AG04450 (cell line): ENCODE measurements around the gene ITCH. TPM values are rescaled to one million over a fixed set of nuclear protein-coding genes. Genes with fewer than 3 reads are reported as not detected.
"Not testable (repeated sequence)": the region's sequence is repeated elsewhere in the genome, so short reads cannot be mapped to it uniquely, and the experiment has no call there.

Experiments
- CTCF ChIA-PET: fragments of 300-600, 350-600 bp; formaldehyde crosslinking; extraction: SDS; loops from one replicate; lab custom pipeline; 2022; ENCODE audit warnings: antibody characterized with exemption, inconsistent platforms; lab: Charles Lee
- POLR2A ChIA-PET: fragments of 350-600 bp; formaldehyde crosslinking; extraction: SDS; loops from one replicate; lab custom pipeline; 2021; ENCODE audit warnings: antibody characterized with exemption, inconsistent platforms; lab: Yijun Ruan, JAX
- DNase-seq: peaks from one replicate; pipeline ENCODE4 v3.0.0-alpha.2; 2011; ENCODE audit warnings: low read depth, low spot score
- H3K27ac ChIP-seq: one replicate; pipeline ENCODE4 v1.5.1; 2012; ENCODE audit warnings: low read depth, low read length, control low read depth
- H3K27me3 ChIP-seq: one replicate; pipeline ENCODE4 v1.6.0; 2012; ENCODE audit warnings: low read length; ENCODE audit not compliant: control insufficient read depth, insufficient read depth
- H3K4me3 ChIP-seq: 2 replicates; pipeline ENCODE4 v1.5.1; 2011; ENCODE audit warnings: mild to moderate bottlenecking, low read depth, low read length, control low read depth
- H3K9me3 ChIP-seq: 2 replicates; pipeline ENCODE4 v1.5.1; 2012; ENCODE audit warnings: low read length; ENCODE audit not compliant: control insufficient read depth, insufficient read depth
- polyA plus RNA-seq: library from polyadenylated mRNA; depleted of rRNA; stranded (reverse); fragments of >200 nt; gene quantifications from 2 replicates; pipeline ENCODE4 v1.2.3, GENCODE V29; 2011
- TF ChIP-seq, protein P1 (sequence below): IDR thresholded peaks from 2 replicates; pipeline ENCODE4 v1.5.1; 2011; ENCODE audit warnings: low read depth, low read length, control low read depth, inconsistent platforms

Gene ITCH
- polyA plus RNA-seq, 1 experiment = 23.2 TPM

GRCh38 chr20:34344238-34344637 is 18.8 kb upstream of the ITCH start:
- Histone ChIP-seq H3K4me3 (no peak overlapping the region), H3K27me3 (no peaks in the 10 kb centered on the region), H3K9me3 (no peaks in the 10 kb centered on the region), H3K27ac (no peak overlapping the region)
- no peak for DNase-seq
- CTCF ChIA-PET = interaction anchor here (1.5 kb wide), 1 partner anchor 32 kb away, joined by 3 read pairs; no protein-coding TSS in a partner anchor
- TF ChIP-seq, protein P1, sequence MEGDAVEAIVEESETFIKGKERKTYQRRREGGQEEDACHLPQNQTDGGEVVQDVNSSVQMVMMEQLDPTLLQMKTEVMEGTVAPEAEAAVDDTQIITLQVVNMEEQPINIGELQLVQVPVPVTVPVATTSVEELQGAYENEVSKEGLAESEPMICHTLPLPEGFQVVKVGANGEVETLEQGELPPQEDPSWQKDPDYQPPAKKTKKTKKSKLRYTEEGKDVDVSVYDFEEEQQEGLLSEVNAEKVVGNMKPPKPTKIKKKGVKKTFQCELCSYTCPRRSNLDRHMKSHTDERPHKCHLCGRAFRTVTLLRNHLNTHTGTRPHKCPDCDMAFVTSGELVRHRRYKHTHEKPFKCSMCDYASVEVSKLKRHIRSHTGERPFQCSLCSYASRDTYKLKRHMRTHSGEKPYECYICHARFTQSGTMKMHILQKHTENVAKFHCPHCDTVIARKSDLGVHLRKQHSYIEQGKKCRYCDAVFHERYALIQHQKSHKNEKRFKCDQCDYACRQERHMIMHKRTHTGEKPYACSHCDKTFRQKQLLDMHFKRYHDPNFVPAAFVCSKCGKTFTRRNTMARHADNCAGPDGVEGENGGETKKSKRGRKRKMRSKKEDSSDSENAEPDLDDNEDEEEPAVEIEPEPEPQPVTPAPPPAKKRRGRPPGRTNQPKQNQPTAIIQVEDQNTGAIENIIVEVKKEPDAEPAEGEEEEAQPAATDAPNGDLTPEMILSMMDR = no peak
- POLR2A ChIA-PET = no interaction called here

- POLR2A ChIA-PET = no interaction called here
- TF ChIP-seq, protein P1 = no peak
- DNase-seq = no peak
- H3K9me3 ChIP-seq = no peaks in the 10 kb centered on the region
- H3K4me3 ChIP-seq = no peak overlapping the region
- no peaks in the 10 kb centered on the region for H3K27me3 ChIP-seq
- CTCF ChIA-PET = no interaction called here
- no peak overlapping the region for H3K27ac ChIP-seq
These were observed 17.7 kb upstream of the ITCH start for GRCh38 chr20:34345402-34345736.

GRCh38 chr20:34345839-34346532 is 17.1 kb upstream of the ITCH start:
- H3K27ac ChIP-seq, POLR2A ChIA-PET, H3K9me3 ChIP-seq, H3K4me3 ChIP-seq, H3K27me3 ChIP-seq, DNase-seq, CTCF ChIA-PET: not testable (repeated sequence)

DNA sequence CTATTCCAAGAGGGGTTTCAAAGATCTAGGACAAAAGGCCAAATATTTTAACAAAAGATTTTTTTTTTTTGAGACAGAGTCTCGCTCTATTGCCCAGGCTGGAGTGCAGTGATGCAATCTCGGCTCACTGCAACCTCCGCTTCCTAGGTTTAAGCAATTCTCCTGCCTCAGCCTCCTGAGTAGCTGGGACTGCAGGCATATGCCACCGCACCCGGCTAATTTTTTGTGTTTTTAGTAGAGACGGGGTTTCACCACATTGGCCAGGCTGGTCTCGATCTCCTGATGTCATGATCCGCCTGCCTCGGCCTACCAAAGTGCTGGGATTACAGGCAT is 16.6 kb upstream of the ITCH start:
- POLR2A ChIA-PET = interaction anchor here (0.6 kb wide), 1 partner anchor 13 kb away, joined by 3 read pairs; no protein-coding TSS in a partner anchor
- CTCF ChIA-PET = interaction anchor here (0.6 kb wide), 1 partner anchor 38 kb away, joined by 8 read pairs; no protein-coding TSS in a partner anchor
- H3K27me3 ChIP-seq, H3K27ac ChIP-seq, H3K4me3 ChIP-seq, DNase-seq, H3K9me3 ChIP-seq: not testable (repeated sequence)

DNA sequence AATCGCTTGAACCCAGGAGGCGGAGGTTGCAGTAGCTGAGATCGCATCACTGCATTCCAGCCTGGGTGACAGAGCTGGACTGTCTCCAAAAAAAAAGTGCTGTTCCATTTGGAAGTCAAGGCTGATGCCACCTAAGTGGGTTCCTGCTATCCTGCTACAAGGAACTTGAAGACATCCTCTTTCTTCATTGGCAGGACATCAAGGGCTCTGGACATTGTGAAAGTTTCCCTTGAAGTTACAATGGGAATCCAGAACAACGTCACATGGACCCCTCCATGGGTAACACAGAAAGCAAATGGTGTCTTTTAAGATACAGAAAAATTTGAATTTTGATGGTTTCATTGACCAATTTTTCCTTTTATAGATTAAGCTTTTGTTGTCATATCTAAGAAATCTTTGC is 15.5 kb upstream of the ITCH start:
- Histone ChIP-seq H3K27ac (no peak overlapping the region), H3K9me3 (no peaks in the 10 kb centered on the region), H3K27me3 (no peaks in the 10 kb centered on the region), H3K4me3 (no peak overlapping the region)
- DNase-seq = no peak
- TF ChIP-seq, protein P1 = no peak
- ChIA-PET POLR2A (no interaction called here), CTCF (interaction anchor here (0.7 kb wide), 1 partner anchor 35 kb away, joined by 5 read pairs; no protein-coding TSS in a partner anchor)

GRCh38 chr20:34350095-34350494 is 13.0 kb upstream of the ITCH start:
- Histone ChIP-seq H3K27ac (no peak overlapping the region), H3K9me3 (no peaks in the 10 kb centered on the region), H3K27me3 (no peaks in the 10 kb centered on the region), H3K4me3 (no peak overlapping the region)
- POLR2A ChIA-PET = no interaction called here
- TF ChIP-seq, protein P1 = no peak
- no peak for DNase-seq
- CTCF ChIA-PET = interaction anchor here (0.6 to 2.4 kb wide), 2 partner anchors 18 to 38 kb away, joined by 4 to 18 read pairs; no protein-coding TSS in a partner anchor

GRCh38 chr20:34353467-34353866 is 9.6 kb upstream of the ITCH start:
- H3K4me3 ChIP-seq, H3K27ac ChIP-seq, H3K9me3 ChIP-seq, POLR2A ChIA-PET, H3K27me3 ChIP-seq, DNase-seq: not testable (repeated sequence)
- CTCF ChIA-PET = interaction anchor here (1.2 kb wide), 1 partner anchor 41 kb away, joined by 4 read pairs; no protein-coding TSS in a partner anchor
